Suppressor macrophage treated with lipopolysaccharide for 1 hour (primary cell): ENCODE results near the gene PHF20.
"Not testable (repeated sequence)": the region's sequence is repeated elsewhere in the genome, so short reads cannot be mapped to it uniquely, and the experiment has no call there.

Experiments
- DNase-seq, 3 donors: peaks; one replicate each; pipeline ENCODE4 v3.0.0-alpha.2; 2020 to 2022

PHF20 gene

GRCh38 chr20:35739294-35740163 lies 32.3 kb upstream of the PHF20 start:
- peak; percentile 38 to 74 (median 71) for DNase-seq

- DNase-seq = peak; percentile 100
Observed at GRCh38 chr20:35741892-35742740, 29.7 kb upstream of the PHF20 start, which contains the start of gene RBM39. Gene RBM39 (minus strand): TSS chr20:35742260. CDS start chr20:35740874, 1,386 bp downstream.

- peak; percentile 54 to 70 (median 58) for DNase-seq
Observed at GRCh38 chr20:35742741-35743523, 28.9 kb upstream of the PHF20 start.

- peak; percentile 64 to 86 (median 74) for DNase-seq
Observed at GRCh38 chr20:35743693-35744491, 27.9 kb upstream of the PHF20 start.

- DNase-seq = not testable (repeated sequence)
Observed at GRCh38 chr20:35744492-35744841, 27.3 kb upstream of the PHF20 start.

GRCh38 chr20:35750611-35751010 lies 21.2 kb upstream of the PHF20 start:
- DNase-seq = no peak

- DNase-seq = no peak
Observed at GRCh38 chr20:35756404-35756803, 15.4 kb upstream of the PHF20 start.

GRCh38 chr20:35757098-35757705 lies 14.6 kb upstream of the PHF20 start:
- no peak for DNase-seq

GRCh38 chr20:35761548-35761947 lies 10.3 kb upstream of the PHF20 start:
- DNase-seq = not testable (repeated sequence)

- no peak for DNase-seq
Observed at GRCh38 chr20:35762461-35762860, 9.4 kb upstream of the PHF20 start.

- not testable (repeated sequence) for DNase-seq
Observed at GRCh38 chr20:35764936-35765335, 6.9 kb upstream of the PHF20 start.

- no peak for DNase-seq
Observed at GRCh38 chr20:35766843-35767242, 5.0 kb upstream of the PHF20 start.

GRCh38 chr20:35767683-35768481 lies 3.9 kb upstream of the PHF20 start:
- DNase-seq = peak; percentile 68 to 79 (median 77)

GRCh38 chr20:35768731-35769664 lies 2.8 kb upstream of the PHF20 start:
- DNase-seq = peak; percentile 95 to 98 (median 98)

GRCh38 chr20:35771367-35771688 lies 487 bp upstream of the PHF20 start:
- DNase-seq = no peak

- peak in 2 of 3 donors; percentile 9 to 23 for DNase-seq
Observed at GRCh38 chr20:35772563-35773058, 796 bp downstream of the PHF20 start.

GRCh38 chr20:35773154-35773751 lies 1.4 kb downstream of the PHF20 start:
- DNase-seq = peak; percentile 84 to 89 (median 84)

- DNase-seq = no peak
Observed at GRCh38 chr20:35774391-35774790, 2.6 kb downstream of the PHF20 start.
